ENCODE measurements around the gene GPHN.
"Not testable (repeated sequence)": the region's sequence is repeated elsewhere in the genome, so short reads cannot be mapped to it uniquely, and the experiment has no call there.

DNA sequence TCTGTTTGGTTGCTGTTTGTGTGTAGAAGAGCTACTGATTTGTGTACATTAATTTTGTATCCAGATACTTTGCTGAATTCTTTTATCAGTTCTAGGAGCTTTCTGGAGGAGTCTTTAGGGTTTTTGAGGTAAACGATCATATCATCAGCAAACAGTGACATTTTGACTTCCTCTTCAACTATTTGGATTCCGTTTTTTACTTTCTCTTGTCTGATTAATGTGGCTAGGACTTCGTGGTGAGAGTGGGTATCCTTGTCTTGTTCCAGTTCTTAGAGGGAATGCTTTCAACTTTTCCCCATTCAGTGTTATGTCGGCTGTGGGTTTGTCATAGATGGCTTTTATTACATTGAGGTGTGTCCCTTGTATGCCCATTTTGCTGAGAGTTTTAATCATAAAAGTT lies 206.3 kb downstream of the GPHN start:
- TF ChIP-seq POLR2AphosphoS5 (IDR thresholded peaks at IDR 0.05; ENCODE audit: low read depth, low read length); POLR2A (IDR thresholded peaks at IDR 0.05; ENCODE audit: low read depth, low read length); PAX5 (IDR thresholded peaks at IDR 0.05; ENCODE audit: insufficient read depth, low read length, severe bottlenecking); TAF1 (IDR thresholded peaks at IDR 0.05; ENCODE audit: low read depth, low read length); POU2F2 (IDR thresholded peaks at IDR 0.05; ENCODE audit: low read depth, low read length): not testable (repeated sequence)
- 0 out of 2 replicates have a peak, but pooled peaks have one; percentile 7 for TF ChIP-seq SPI1 (IDR thresholded peaks at IDR 0.05; ENCODE audit: low read depth, low read length)
